Loucy (cell line): ENCODE results near the gene PHACTR3.

ENCODE experiments used
- CTCF ChIP-seq: fragments of 200-600 bp; sonication (generic); conservative IDR thresholded peaks from 2 replicates; pipeline ENCODE4 v1.5.1; 2014; ENCODE audit warnings: mild to moderate bottlenecking, antibody characterized with exemption, low read length
- EZH2phosphoT487 ChIP-seq: fragments of 200-600 bp; IDR thresholded peaks from 2 replicates; pipeline ENCODE4 v1.6.1; 2018; ENCODE audit warnings: antibody characterized with exemption, mild to moderate bottlenecking, moderate library complexity, borderline replicate concordance

GRCh38 chr20:59831024-59831915 is 226.9 kb downstream of the PHACTR3 start:
- TF ChIP-seq CTCF (no peak), EZH2phosphoT487 (no peak)
